NT2/D1 (cell line): Measurements from ENCODE around the gene TEP1.

Experiments used
- SUZ12 ChIP-seq: IDR thresholded peaks from 2 replicates; pipeline ENCODE4 v1.6.1; 2011; ENCODE audit not compliant: insufficient read length, insufficient read depth; ENCODE audit errors: extremely low read depth
- YY1 ChIP-seq: IDR thresholded peaks from 2 replicates; pipeline ENCODE4 v1.6.1; 2011; ENCODE audit not compliant: insufficient read length, insufficient read depth
- ZNF274 ChIP-seq: IDR thresholded peaks from 2 replicates; pipeline ENCODE4 v1.6.1; 2011; ENCODE audit warnings: mild to moderate bottlenecking, low read depth, low read length

DNA sequence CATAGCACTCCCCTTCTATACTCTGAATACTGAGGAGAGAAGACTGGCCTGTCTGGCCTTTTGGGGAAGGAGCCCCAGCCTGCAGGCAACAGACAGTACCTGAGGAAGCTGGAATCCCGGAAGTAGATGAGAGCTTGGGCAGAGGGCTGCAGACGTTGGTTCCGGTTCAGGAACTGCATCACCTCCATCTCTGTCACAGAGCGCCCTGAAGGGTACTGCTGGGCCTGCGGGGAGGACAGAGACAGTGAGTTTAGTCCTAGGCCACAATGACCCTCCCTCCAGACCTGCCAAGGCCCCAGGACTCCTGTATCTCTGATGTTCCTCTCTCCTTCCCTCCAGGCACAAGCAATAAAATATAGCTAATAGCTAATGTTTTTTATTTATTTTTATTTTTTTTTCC is 28.4 kb downstream of the TEP1 start:
- TF ChIP-seq ZNF274, result no peak
- TF ChIP-seq YY1, result no peak
- TF ChIP-seq SUZ12, result no peak
